Fibroblast of lung (primary cell): Measurements from ENCODE around the gene PPP6R3.

Experiments used
- EZH2 ChIP-seq: IDR thresholded peaks from 2 replicates; pipeline ENCODE4 v1.5.1; 2012; ENCODE audit warnings: low read length, control low read depth, mild to moderate bottlenecking; ENCODE audit errors: missing control alignments
- TF ChIP-seq, protein P1 (sequence below), 2 donors: IDR thresholded peaks in 1 of 2; conservative IDR thresholded peaks in 1 of 2; 1 replicate in 1 of 2; 2 replicates in 1 of 2; pipeline ENCODE4 v1.5.1; 2011 to 2012; ENCODE audit warnings: low read length in 2 of 2, control low read depth in 1 of 2, inconsistent platforms in 1 of 2, low read depth in 1 of 2, mild to moderate bottlenecking in 1 of 2

DNA sequence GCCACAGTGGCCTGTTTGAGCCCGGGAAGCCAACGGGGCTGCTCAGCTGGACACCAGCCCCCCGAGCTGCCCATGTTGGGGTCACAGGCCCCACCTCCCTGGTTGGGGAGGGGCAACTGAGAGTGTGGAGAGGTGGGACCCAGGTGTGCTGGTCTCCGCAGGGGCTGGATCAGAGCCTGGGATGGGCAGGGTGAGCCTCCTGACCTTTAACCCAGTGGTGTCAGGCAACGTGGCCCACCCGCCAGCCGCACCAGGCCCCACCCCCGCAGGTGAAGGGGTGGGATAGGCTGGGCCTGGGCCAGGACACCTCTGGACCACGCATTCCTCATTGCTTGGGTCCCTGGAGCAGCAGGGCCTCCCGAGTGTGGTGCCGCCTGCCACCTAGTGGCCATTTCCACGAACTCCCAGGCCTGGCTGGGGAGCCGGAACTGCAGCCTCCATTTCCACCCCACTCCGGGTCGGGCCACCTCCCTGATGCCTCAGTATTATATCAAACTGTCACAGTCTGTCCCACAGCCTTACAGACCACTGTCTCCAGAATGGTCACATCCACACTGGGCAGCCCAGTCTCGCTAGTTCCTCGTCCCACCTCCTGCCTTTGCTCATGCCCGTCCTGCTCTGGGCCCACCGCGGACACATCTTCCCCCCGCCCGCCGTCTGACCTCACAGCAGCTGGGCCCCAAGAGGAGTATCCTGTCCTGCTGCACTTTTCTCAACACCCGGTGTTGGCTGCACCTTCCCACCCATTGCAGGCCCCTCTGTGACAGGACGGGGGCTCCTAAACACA, 13.3 kb upstream of the PPP6R3 start:
- TF ChIP-seq, protein P1, sequence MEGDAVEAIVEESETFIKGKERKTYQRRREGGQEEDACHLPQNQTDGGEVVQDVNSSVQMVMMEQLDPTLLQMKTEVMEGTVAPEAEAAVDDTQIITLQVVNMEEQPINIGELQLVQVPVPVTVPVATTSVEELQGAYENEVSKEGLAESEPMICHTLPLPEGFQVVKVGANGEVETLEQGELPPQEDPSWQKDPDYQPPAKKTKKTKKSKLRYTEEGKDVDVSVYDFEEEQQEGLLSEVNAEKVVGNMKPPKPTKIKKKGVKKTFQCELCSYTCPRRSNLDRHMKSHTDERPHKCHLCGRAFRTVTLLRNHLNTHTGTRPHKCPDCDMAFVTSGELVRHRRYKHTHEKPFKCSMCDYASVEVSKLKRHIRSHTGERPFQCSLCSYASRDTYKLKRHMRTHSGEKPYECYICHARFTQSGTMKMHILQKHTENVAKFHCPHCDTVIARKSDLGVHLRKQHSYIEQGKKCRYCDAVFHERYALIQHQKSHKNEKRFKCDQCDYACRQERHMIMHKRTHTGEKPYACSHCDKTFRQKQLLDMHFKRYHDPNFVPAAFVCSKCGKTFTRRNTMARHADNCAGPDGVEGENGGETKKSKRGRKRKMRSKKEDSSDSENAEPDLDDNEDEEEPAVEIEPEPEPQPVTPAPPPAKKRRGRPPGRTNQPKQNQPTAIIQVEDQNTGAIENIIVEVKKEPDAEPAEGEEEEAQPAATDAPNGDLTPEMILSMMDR (conservative IDR thresholded peaks at IDR 0.05 in 1 of 2, IDR thresholded peaks at IDR 0.05 in 1 of 2; ENCODE audit: low read depth in 1 of 2, low read length in 2 of 2), result peak; percentile 72 to 84
- TF ChIP-seq EZH2, result no peak
